Glutamatergic neuron (in vitro differentiated cells): ENCODE data around the gene CDCA4. TPM values are rescaled to one million over a fixed set of nuclear protein-coding genes. Genes with fewer than 3 reads are reported as not detected.
"Not testable (repeated sequence)": the region's sequence is repeated elsewhere in the genome, so short reads cannot be mapped to it uniquely, and the experiment has no call there.

Source experiments
- DNase-seq: peaks from one replicate; pipeline ENCODE4 v3.0.0; 2022
- H3K27ac Mint-ChIP-seq: one replicate; pipeline ENCODE4 v1.8.0; 2020; ENCODE audit warnings: mild to moderate bottlenecking, mixed read lengths, inconsistent platforms; ENCODE audit not compliant: unreplicated experiment
- H3K27me3 Mint-ChIP-seq: one replicate; pipeline ENCODE4 v1.8.0; 2020; ENCODE audit warnings: mild to moderate bottlenecking, moderate library complexity, mixed read lengths, inconsistent platforms; ENCODE audit not compliant: unreplicated experiment
- H3K36me3 Mint-ChIP-seq: one replicate; pipeline ENCODE4 v1.8.0; 2020; ENCODE audit warnings: mild to moderate bottlenecking, mixed read lengths, inconsistent platforms; ENCODE audit not compliant: unreplicated experiment
- H3K4me1 Mint-ChIP-seq: one replicate; pipeline ENCODE4 v1.8.0; 2020; ENCODE audit warnings: mild to moderate bottlenecking, low read depth, mixed read lengths, inconsistent platforms; ENCODE audit not compliant: unreplicated experiment
- H3K4me3 Mint-ChIP-seq: one replicate; pipeline ENCODE4 v1.8.0; 2020; ENCODE audit warnings: mild to moderate bottlenecking, mixed read lengths, inconsistent platforms; ENCODE audit not compliant: unreplicated experiment
- H3K9me3 Mint-ChIP-seq: one replicate; pipeline ENCODE4 v1.8.0; 2020; ENCODE audit warnings: mild to moderate bottlenecking, moderate library complexity, mixed read lengths, inconsistent platforms; ENCODE audit not compliant: unreplicated experiment
- CTCF ChIP-seq: fragments of 200-600 bp; sonication (generic); IDR thresholded peaks from one replicate; pipeline ENCODE4 v1.5.0; 2021; ENCODE audit not compliant: partially characterized antibody, unreplicated experiment
- total RNA-seq: library from RNA; stranded (reverse); fragmentation: NEBNext Ultra II Directional; extraction: Animal tissue kit (Norgen Biotek cat#: 25700); gene quantifications from one replicate; pipeline ENCODE4 v1.2.1, GENCODE V29; 2021; ENCODE audit not compliant: unreplicated experiment

Gene CDCA4
- total RNA-seq, 1 donor from 2014 or later = 23.2 TPM

GRCh38 chr14:105064721-105065143 lies 43.8 kb upstream of the CDCA4 start:
- DNase-seq = no peak
- TF ChIP-seq CTCF = no peak
- no peaks in the 10 kb centered on the region for H3K36me3 Mint-ChIP-seq
- H3K4me1 Mint-ChIP-seq = peaks cover 3% of the 10 kb centered on the region
- H3K27ac Mint-ChIP-seq = no peak overlapping the region
- H3K4me3 Mint-ChIP-seq = no peak overlapping the region
- peaks cover 9% of the 10 kb centered on the region for H3K9me3 Mint-ChIP-seq
- H3K27me3 Mint-ChIP-seq = peaks cover 5% of the 10 kb centered on the region

GRCh38 chr14:105064001-105064400 lies 43.1 kb upstream of the CDCA4 start:
- TF ChIP-seq CTCF = no peak
- no peak for DNase-seq
- Mint-ChIP-seq H3K27ac (peak overlapping the region; percentile 43), H3K27me3 (peaks cover 5% of the 10 kb centered on the region), H3K36me3 (no peaks in the 10 kb centered on the region), H3K4me3 (no peak overlapping the region), H3K4me1 (peaks cover 7% of the 10 kb centered on the region), H3K9me3 (peaks cover 9% of the 10 kb centered on the region)

- H3K9me3 Mint-ChIP-seq, H3K27ac Mint-ChIP-seq, H3K27me3 Mint-ChIP-seq, H3K4me3 Mint-ChIP-seq, H3K36me3 Mint-ChIP-seq, H3K4me1 Mint-ChIP-seq, DNase-seq: not testable (repeated sequence)
These were observed 42.6 kb upstream of the CDCA4 start for GRCh38 chr14:105063506-105063905.

GRCh38 chr14:105063056-105063455 lies 42.2 kb upstream of the CDCA4 start:
- Mint-ChIP-seq H3K9me3 (peaks cover 9% of the 10 kb centered on the region), H3K27ac (no peak overlapping the region), H3K4me1 (peaks cover 7% of the 10 kb centered on the region), H3K4me3 (no peak overlapping the region), H3K36me3 (no peaks in the 10 kb centered on the region), H3K27me3 (peaks cover 9% of the 10 kb centered on the region)
- no peak for DNase-seq
- TF ChIP-seq CTCF = no peak

GRCh38 chr14:105062048-105062433 lies 41.2 kb upstream of the CDCA4 start:
- Mint-ChIP-seq H3K27me3 (peaks cover 9% of the 10 kb centered on the region), H3K36me3 (no peaks in the 10 kb centered on the region), H3K27ac (no peak overlapping the region), H3K4me1 (peaks cover 8% of the 10 kb centered on the region), H3K4me3 (peak overlapping the region; percentile 30), H3K9me3 (peaks cover 9% of the 10 kb centered on the region)
- no peak for TF ChIP-seq CTCF
- no peak for DNase-seq

GRCh38 chr14:105061428-105062047 lies 40.7 kb upstream of the CDCA4 start:
- no peak for DNase-seq
- no peak overlapping the region for H3K27ac Mint-ChIP-seq
- peaks cover 9% of the 10 kb centered on the region for H3K4me1 Mint-ChIP-seq
- no peak overlapping the region for H3K4me3 Mint-ChIP-seq
- peaks cover 9% of the 10 kb centered on the region for H3K9me3 Mint-ChIP-seq
- H3K27me3 Mint-ChIP-seq = peaks cover 9% of the 10 kb centered on the region
- no peaks in the 10 kb centered on the region for H3K36me3 Mint-ChIP-seq
- TF ChIP-seq CTCF = no peak
